Panc1 (cell line): Measurements from ENCODE around the gene MUC5B. TPM values are rescaled to one million over a fixed set of nuclear protein-coding genes. Genes with fewer than 3 reads are reported as not detected.

ENCODE experiments used
- ATAC-seq: fragments of 200-7000 bp; cut with Tn5 transposase; 2 replicates; pipeline ENCODE4 v1.9.1; 2020; ENCODE audit warnings: mild to moderate bottlenecking, moderate library complexity
- BruUV-seq: library from RNA; stranded (reverse); fragments of 400-500 nt; replicated peaks from 2 replicates; lab custom pipeline; 2021; lab: Mats Ljungman, UMichigan
- CTCF ChIA-PET: fragments of 300-600 bp; sonication (Branson Sonifier 250); formaldehyde crosslinking; loops from one replicate; lab custom pipeline; 2022; ENCODE audit warnings: antibody characterized with exemption; lab: Charles Lee
- POLR2A ChIA-PET: fragments of 300-600 bp; sonication (Branson Sonifier 250); formaldehyde crosslinking; loops from one replicate; lab custom pipeline; 2022; ENCODE audit warnings: antibody characterized with exemption; lab: Charles Lee
- DNase-seq: peaks from one replicate; pipeline ENCODE4 v3.0.0-alpha.2; 2010; ENCODE audit warnings: low read depth, low spot score
- H3K27ac ChIP-seq: 2 replicates; pipeline ENCODE4 v1.5.1; 2011; ENCODE audit warnings: mild to moderate bottlenecking, low read length, inconsistent platforms
- H3K27me3 ChIP-seq: fragments of 200-500 bp; sonication (Bioruptor generic); 2 replicates; pipeline ENCODE4 v1.6.0; 2014; ENCODE audit warnings: low read length, inconsistent platforms; ENCODE audit not compliant: control insufficient read depth, insufficient read depth
- H3K36me3 ChIP-seq: fragments of 200-500 bp; sonication (Bioruptor generic); 2 replicates; pipeline ENCODE4 v1.5.1; 2014; ENCODE audit warnings: inconsistent platforms, mild to moderate bottlenecking, low read length, moderate library complexity; ENCODE audit not compliant: control insufficient read depth, insufficient read depth
- H3K4me1 ChIP-seq: 2 replicates; pipeline ENCODE4 v1.5.1; 2011; ENCODE audit warnings: inconsistent platforms, mild to moderate bottlenecking, low read length, moderate library complexity; ENCODE audit not compliant: control insufficient read depth, insufficient read depth
- H3K4me3 ChIP-seq, 2 experiments: 2 replicates each; pipeline ENCODE4 v1.5.1; 2011 to 2012; ENCODE audit warnings: low read depth in 2 of 2, low read length in 2 of 2, mild to moderate bottlenecking in 2 of 2, inconsistent platforms in 1 of 2, moderate library complexity in 1 of 2
- H3K9me3 ChIP-seq: fragments of 200-500 bp; sonication (Bioruptor generic); 2 replicates; pipeline ENCODE4 v1.5.1; 2014; ENCODE audit warnings: low read depth, mild to moderate bottlenecking, inconsistent platforms, low read length, moderate library complexity; ENCODE audit not compliant: control insufficient read depth, insufficient read depth
- POLR2AphosphoS5 ChIP-seq: IDR thresholded peaks from 2 replicates; pipeline ENCODE4 v1.6.1; 2012; ENCODE audit warnings: mild to moderate bottlenecking, low read depth, low read length, moderate library complexity
- SIN3A ChIP-seq: IDR thresholded peaks from 2 replicates; pipeline ENCODE4 v1.6.1; 2012; ENCODE audit warnings: low read depth, mild to moderate bottlenecking, low read length, moderate library complexity, borderline replicate concordance; ENCODE audit not compliant: insufficient read depth
- TCF7L2 ChIP-seq: IDR thresholded peaks from 2 replicates; pipeline ENCODE4 v1.6.1; 2011; ENCODE audit warnings: mild to moderate bottlenecking, low read depth, low read length, inconsistent platforms
- in situ Hi-C: cut with HindIII; loops from 2 replicates; pipeline ENCODE4 v1.10.0; 2016; ENCODE audit warnings: low sequenced_read_pairs, low pct_unique_long_range_greater_than_20kb
- intact Hi-C: fragments of 100-400 bp; cut with micrococcal nuclease; formaldehyde crosslinking; loops from one replicate; pipeline ENCODE4 v1.10.0; 2022; ENCODE audit not compliant: unreplicated experiment
- total RNA-seq: library from RNA; stranded (reverse); gene quantifications from one replicate; pipeline ENCODE4 v1.2.1, GENCODE V29; 2021; ENCODE audit not compliant: unreplicated experiment
- TF ChIP-seq, protein P1 (sequence below): fragments of 450-650 bp; IDR thresholded peaks from 2 replicates; pipeline ENCODE4 v1.5.1; 2017; ENCODE audit warnings: mild to moderate bottlenecking
- TF ChIP-seq, protein P2 (sequence below), 2 experiments: IDR thresholded peaks; 2 replicates each; pipeline ENCODE4 v1.6.1; 2011 to 2012; ENCODE audit warnings: low read depth in 2 of 2, control low read depth in 1 of 2, low read length in 1 of 2, mild to moderate bottlenecking in 1 of 2, moderate library complexity in 1 of 2; ENCODE audit not compliant: insufficient read depth in 1 of 2

Gene MUC5B
- total RNA-seq, 1 experiment from 2014 or later: 1.2 TPM

DNA sequence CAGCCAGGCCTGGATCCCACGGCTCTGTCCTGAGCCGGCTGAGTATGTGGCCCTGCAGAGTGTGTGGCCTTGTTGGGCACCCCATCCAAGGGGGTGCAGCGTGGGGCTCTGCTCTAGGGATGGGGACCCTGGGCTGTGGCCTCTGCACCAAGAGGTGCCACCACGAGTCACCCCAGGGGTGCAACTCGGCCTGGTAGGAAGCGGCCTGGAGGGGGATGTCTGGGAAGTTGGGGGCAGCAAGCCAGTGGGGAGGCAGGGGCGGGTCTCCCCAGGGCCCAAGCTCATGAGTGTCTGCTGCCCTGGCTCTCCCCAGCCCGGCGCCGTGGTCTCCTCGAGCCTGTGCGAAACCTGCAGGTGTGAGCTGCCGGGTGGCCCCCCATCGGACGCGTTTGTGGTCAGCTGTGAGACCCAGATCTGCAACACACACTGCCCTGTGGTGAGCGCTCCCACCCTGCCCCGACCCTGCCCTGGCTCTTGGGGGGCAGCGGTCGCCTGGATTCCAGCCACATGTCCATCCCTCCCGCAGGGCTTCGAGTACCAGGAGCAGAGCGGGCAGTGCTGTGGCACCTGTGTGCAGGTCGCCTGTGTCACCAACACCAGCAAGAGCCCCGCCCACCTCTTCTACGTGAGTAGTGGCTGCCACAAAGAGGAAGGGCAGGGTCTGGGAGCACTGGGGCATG lies 24.2 kb upstream of the MUC5B start:
- Histone ChIP-seq H3K9me3 (no peaks in the 10 kb centered on the region), H3K36me3 (no peaks in the 10 kb centered on the region), H3K27ac (no peak overlapping the region), H3K27me3 (no peaks in the 10 kb centered on the region), H3K4me1 (peaks cover 16% of the 10 kb centered on the region), H3K4me3 (no peak overlapping the region)
- in situ Hi-C loops: no loop called here
- TF ChIP-seq TCF7L2 (no peak), SIN3A (no peak), POLR2AphosphoS5 (no peak)
- TF ChIP-seq, protein P1, sequence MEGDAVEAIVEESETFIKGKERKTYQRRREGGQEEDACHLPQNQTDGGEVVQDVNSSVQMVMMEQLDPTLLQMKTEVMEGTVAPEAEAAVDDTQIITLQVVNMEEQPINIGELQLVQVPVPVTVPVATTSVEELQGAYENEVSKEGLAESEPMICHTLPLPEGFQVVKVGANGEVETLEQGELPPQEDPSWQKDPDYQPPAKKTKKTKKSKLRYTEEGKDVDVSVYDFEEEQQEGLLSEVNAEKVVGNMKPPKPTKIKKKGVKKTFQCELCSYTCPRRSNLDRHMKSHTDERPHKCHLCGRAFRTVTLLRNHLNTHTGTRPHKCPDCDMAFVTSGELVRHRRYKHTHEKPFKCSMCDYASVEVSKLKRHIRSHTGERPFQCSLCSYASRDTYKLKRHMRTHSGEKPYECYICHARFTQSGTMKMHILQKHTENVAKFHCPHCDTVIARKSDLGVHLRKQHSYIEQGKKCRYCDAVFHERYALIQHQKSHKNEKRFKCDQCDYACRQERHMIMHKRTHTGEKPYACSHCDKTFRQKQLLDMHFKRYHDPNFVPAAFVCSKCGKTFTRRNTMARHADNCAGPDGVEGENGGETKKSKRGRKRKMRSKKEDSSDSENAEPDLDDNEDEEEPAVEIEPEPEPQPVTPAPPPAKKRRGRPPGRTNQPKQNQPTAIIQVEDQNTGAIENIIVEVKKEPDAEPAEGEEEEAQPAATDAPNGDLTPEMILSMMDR: no peak
- TF ChIP-seq, protein P2, sequence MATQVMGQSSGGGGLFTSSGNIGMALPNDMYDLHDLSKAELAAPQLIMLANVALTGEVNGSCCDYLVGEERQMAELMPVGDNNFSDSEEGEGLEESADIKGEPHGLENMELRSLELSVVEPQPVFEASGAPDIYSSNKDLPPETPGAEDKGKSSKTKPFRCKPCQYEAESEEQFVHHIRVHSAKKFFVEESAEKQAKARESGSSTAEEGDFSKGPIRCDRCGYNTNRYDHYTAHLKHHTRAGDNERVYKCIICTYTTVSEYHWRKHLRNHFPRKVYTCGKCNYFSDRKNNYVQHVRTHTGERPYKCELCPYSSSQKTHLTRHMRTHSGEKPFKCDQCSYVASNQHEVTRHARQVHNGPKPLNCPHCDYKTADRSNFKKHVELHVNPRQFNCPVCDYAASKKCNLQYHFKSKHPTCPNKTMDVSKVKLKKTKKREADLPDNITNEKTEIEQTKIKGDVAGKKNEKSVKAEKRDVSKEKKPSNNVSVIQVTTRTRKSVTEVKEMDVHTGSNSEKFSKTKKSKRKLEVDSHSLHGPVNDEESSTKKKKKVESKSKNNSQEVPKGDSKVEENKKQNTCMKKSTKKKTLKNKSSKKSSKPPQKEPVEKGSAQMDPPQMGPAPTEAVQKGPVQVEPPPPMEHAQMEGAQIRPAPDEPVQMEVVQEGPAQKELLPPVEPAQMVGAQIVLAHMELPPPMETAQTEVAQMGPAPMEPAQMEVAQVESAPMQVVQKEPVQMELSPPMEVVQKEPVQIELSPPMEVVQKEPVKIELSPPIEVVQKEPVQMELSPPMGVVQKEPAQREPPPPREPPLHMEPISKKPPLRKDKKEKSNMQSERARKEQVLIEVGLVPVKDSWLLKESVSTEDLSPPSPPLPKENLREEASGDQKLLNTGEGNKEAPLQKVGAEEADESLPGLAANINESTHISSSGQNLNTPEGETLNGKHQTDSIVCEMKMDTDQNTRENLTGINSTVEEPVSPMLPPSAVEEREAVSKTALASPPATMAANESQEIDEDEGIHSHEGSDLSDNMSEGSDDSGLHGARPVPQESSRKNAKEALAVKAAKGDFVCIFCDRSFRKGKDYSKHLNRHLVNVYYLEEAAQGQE (IDR thresholded peaks at IDR 0.05; ENCODE audit: insufficient read depth in 1 of 2, low read depth in 2 of 2, low read length in 1 of 2): no peak
- DNase-seq (no peak), ATAC-seq (no peak)
- CTCF ChIA-PET: no interaction called here
- POLR2A ChIA-PET: interaction anchor here (0.7 kb wide), 1 partner anchor 41 kb away, joined by 3 read pairs; the partner anchor contains the start of gene MUC5AC
- no TSS peak for BruUV-seq
- intact Hi-C loops: no loop called here

DNA sequence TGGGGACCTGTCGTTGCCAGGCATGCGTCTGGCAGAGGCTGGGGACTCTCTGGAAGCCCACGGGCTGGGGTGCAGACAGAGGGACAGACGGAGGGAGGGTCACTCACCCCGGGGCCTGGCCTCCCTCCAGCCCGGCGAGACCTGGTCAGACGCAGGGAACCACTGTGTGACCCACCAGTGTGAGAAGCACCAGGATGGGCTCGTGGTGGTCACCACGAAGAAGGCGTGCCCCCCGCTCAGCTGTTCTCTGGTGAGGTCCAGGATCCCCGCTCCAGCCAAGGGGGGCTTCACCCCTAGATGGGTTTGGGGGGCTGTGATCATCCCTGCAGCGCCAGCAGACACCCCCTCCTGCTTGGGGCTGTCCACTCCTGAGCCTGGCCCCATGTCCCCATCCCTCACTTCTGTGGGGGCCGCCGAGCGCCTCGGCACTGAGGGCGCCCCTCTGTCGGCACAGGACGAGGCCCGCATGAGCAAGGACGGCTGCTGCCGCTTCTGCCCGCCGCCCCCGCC lies 23.6 kb upstream of the MUC5B start:
- no TSS peak for BruUV-seq
- in situ Hi-C loops (no loop called here), intact Hi-C loops (no loop called here)
- DNase-seq: no peak
- no peak overlapping the region for H3K4me3 ChIP-seq
- CTCF ChIA-PET: interaction anchor here (0.7 kb wide), 1 partner anchor 18 kb away, joined by 3 read pairs; no protein-coding TSS in a partner anchor
- H3K36me3 ChIP-seq: no peaks in the 10 kb centered on the region
- POLR2A ChIA-PET: interaction anchor here (0.6 to 0.7 kb wide), 2 partner anchors 41 to 338 kb away, joined by 3 read pairs; partner anchors contain the start of gene MUC5AC
- ATAC-seq: no peak
- TF ChIP-seq, protein P2 (IDR thresholded peaks at IDR 0.05; ENCODE audit: insufficient read depth in 1 of 2, low read depth in 2 of 2, low read length in 1 of 2): no peak
- no peak for TF ChIP-seq POLR2AphosphoS5
- TF ChIP-seq TCF7L2: no peak
- no peak for TF ChIP-seq SIN3A
- TF ChIP-seq, protein P1: no peak
- no peaks in the 10 kb centered on the region for H3K27me3 ChIP-seq
- peaks cover 18% of the 10 kb centered on the region for H3K4me1 ChIP-seq
- no peak overlapping the region for H3K27ac ChIP-seq
- no peaks in the 10 kb centered on the region for H3K9me3 ChIP-seq
